GM10248 (cell line): ENCODE data around the gene NFIX.

Experiments
- CTCF ChIA-PET: fragments of 300-600 bp; sonication (Branson Sonifier 250); formaldehyde crosslinking; extraction: SDS; loops from one replicate; lab custom pipeline; 2021; ENCODE audit warnings: antibody characterized with exemption; lab: Yijun Ruan, JAX
- POLR2A ChIA-PET: fragments of 350-650 bp; sonication (Branson Sonifier 250); formaldehyde crosslinking; extraction: SDS; loops from one replicate; lab custom pipeline; 2020; ENCODE audit warnings: antibody characterized with exemption; lab: Yijun Ruan, JAX
- DNase-seq: peaks from one replicate; pipeline ENCODE4 v3.0.0; 2012; ENCODE audit errors: extremely low spot score
- CTCF ChIP-seq: IDR thresholded peaks from 2 replicates; pipeline ENCODE4 v1.5.1; 2012; ENCODE audit warnings: mild to moderate bottlenecking, low read depth; ENCODE audit errors: extremely low read depth, missing control alignments, control extremely low read depth

Gene NFIX

GRCh38 chr19:13033244-13033643 is 38.0 kb downstream of the NFIX start:
- TF ChIP-seq CTCF = no peak
- ChIA-PET POLR2A (interaction anchor here (0.6 kb wide), 1 partner anchor 33 kb away, joined by 3 read pairs; no protein-coding TSS in a partner anchor), CTCF (interaction anchor here (0.8 to 8.6 kb wide), 23 partner anchors 10 to 219 kb away, joined by 3 to 98 read pairs (median 5); no protein-coding TSS in a partner anchor)
- DNase-seq = no peak

- peak; percentile 69 for TF ChIP-seq CTCF
- CTCF ChIA-PET = interaction anchor here (0.6 to 8.6 kb wide), 26 partner anchors 9 to 220 kb away, joined by 3 to 98 read pairs (median 4); no protein-coding TSS in a partner anchor
- peak; percentile 79 for DNase-seq
- POLR2A ChIA-PET = no interaction called here
Observed at GRCh38 chr19:13033819-13034611, 38.7 kb downstream of the NFIX start.

GRCh38 chr19:13034636-13035035 is 39.4 kb downstream of the NFIX start:
- POLR2A ChIA-PET = no interaction called here
- DNase-seq = no peak
- no peak for TF ChIP-seq CTCF
- CTCF ChIA-PET = interaction anchor here (1.0 to 8.6 kb wide), 12 partner anchors 9 to 60 kb away, joined by 3 to 98 read pairs (median 11); no protein-coding TSS in a partner anchor

- ChIA-PET CTCF (no interaction called here), POLR2A (no interaction called here)
- DNase-seq = no peak
- TF ChIP-seq CTCF = no peak
Observed at GRCh38 chr19:13035820-13036365, 40.6 kb downstream of the NFIX start.

- ChIA-PET POLR2A (no interaction called here), CTCF (interaction anchor here (1.2 to 11.6 kb wide), 2 partner anchors 25 to 59 kb away, joined by 4 to 97 read pairs; no protein-coding TSS in a partner anchor)
- TF ChIP-seq CTCF = no peak
- DNase-seq = no peak
Observed at GRCh38 chr19:13036366-13036976, 41.2 kb downstream of the NFIX start.

- POLR2A ChIA-PET = no interaction called here
- no peak for TF ChIP-seq CTCF
- CTCF ChIA-PET = interaction anchor here (1.2 to 11.6 kb wide), 2 partner anchors 24 to 60 kb away, joined by 4 to 97 read pairs; no protein-coding TSS in a partner anchor
- no peak for DNase-seq
Observed at GRCh38 chr19:13037161-13037560, 41.9 kb downstream of the NFIX start.
